Fibroblast of the aortic adventitia (primary cell): Measurements from ENCODE around the gene BPTF. TPM values are rescaled to one million over a fixed set of nuclear protein-coding genes. Genes with fewer than 3 reads are reported as not detected.
"Not testable (repeated sequence)": the region's sequence is repeated elsewhere in the genome, so short reads cannot be mapped to it uniquely, and the experiment has no call there.

ENCODE experiments used
- DNase-seq: peaks from one replicate; pipeline ENCODE4 v3.0.0-alpha.2; 2010; ENCODE audit warnings: low read depth
- H3K4me3 ChIP-seq: 2 replicates; pipeline ENCODE4 v1.5.1; 2011; ENCODE audit warnings: low read depth, mild to moderate bottlenecking, control low read depth, low read length, moderate library complexity
- CTCF ChIP-seq: IDR thresholded peaks from 2 replicates; pipeline ENCODE4 v1.5.1; 2011; ENCODE audit warnings: mild to moderate bottlenecking, low read length, control low read depth, inconsistent platforms; ENCODE audit not compliant: insufficient read depth
- total RNA-seq: library from RNA; depleted of rRNA; stranded (reverse); fragments of >200 nt; gene quantifications from 2 replicates; pipeline ENCODE4 v1.2.3, GENCODE V29; 2012; ENCODE audit warnings: low replicate concordance

Gene BPTF
- total RNA-seq, 1 donor = 65.4 TPM

- no peak overlapping the region for H3K4me3 ChIP-seq
- no peak for TF ChIP-seq CTCF
- DNase-seq = no peak
Measured at GRCh38 chr17:67902511-67903231, 77.4 kb downstream of the BPTF start.

DNA sequence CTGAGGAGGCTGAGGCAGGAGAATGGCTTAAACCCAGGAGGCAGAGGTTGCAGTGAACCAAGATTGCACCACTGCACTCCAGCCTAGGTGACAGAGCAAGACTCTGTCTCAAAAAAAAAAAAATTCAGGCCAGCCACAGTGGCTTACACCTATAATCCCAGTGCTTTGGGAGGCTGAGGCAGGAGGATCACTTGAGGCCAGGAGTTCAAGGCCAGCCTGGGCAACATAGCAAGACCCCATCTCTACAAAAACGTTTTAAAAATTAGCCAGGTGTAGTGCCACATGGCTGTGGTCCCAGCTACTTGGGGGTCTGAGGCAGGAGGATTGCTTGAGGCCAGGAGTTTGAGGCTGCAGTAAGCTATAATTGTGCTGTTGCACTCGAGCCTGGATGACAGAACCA is 80.0 kb downstream of the BPTF start:
- not testable (repeated sequence) for H3K4me3 ChIP-seq, DNase-seq

DNA sequence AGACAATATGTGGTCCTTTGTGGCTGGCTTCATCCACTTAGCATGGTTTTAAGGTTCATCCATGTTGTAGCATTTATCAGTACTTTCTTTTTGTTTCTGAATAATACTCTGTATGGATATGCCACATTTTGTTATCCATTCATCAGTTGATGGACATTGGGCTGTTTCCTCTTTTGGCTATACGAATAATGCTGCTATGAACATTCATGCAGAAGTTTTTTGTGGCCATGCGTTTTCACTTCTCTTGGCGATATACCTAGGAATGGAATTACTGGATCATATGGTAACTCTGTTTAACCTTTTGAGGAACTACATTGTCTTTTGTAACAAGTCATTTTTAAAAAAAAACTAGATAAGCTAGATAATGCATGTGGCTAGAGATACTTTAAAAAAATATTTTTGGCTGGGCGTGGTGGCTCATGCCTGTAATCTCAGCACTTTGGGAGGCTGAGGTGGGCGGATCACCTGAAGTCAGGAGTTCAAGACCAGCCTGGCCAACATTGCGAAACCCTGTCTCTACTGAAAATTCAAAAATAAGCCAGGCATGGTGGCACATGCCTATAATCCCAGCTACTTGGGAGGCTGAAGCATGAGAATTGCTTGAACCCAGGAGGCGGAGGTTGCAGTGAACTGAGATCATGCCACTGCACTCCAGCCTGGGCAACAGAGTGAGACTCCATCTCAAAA is 85.0 kb downstream of the BPTF start:
- H3K4me3 ChIP-seq = not testable (repeated sequence)

GRCh38 chr17:67911059-67911782 is 85.9 kb downstream of the BPTF start:
- DNase-seq = no peak
- H3K4me3 ChIP-seq = no peak overlapping the region
- TF ChIP-seq CTCF = no peak

More for the DNA sequence above, 85.0 kb downstream of the BPTF start:
- DNase-seq = not testable (repeated sequence)

DNA sequence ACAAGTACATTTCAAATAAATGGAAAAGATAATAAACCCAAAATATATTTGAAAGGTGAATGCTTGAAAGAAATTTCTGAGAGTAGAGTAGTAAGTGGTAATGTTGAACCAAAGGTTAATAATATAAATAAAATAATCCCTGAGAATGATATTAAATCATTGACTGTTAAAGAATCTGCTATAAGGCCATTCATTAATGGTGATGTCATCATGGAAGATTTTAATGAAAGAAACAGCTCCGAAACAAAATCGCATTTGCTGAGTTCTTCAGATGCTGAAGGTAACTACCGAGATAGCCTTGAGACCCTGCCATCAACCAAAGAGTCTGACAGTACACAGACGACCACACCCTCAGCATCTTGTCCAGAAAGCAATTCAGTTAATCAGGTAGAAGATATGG is 86.8 kb downstream of the BPTF start:
- H3K4me3 ChIP-seq = no peak overlapping the region
- TF ChIP-seq CTCF = no peak
- DNase-seq = no peak

- no peak overlapping the region for H3K4me3 ChIP-seq
- TF ChIP-seq CTCF = no peak
- no peak for DNase-seq
Measured at GRCh38 chr17:67912656-67913055, 87.4 kb downstream of the BPTF start.

DNA sequence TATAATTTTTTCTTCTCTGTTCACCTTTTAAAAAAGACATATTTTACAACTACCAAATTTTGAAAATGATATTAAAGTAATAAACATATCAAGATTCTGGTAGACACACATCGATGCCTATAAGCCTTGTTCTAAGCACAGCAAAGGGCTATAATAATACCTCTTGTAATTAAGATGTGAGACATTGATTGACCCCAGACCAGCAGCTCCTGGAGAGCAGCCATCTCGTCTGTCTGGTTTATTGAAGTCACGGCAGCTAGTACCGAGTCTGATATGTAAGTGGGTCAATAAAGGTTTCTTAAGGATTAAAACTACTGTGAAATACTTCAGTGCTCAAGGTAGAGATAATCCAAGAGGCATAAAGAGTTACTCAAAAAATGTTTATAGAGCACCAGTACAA is 94.9 kb downstream of the BPTF start:
- no peak for TF ChIP-seq CTCF
- no peak for DNase-seq

More for the DNA sequence above, 94.9 kb downstream of the BPTF start:
- H3K4me3 ChIP-seq = no peak overlapping the region
